Activated naive CD8-positive, alpha-beta T cell (primary cell): ENCODE measurements around the gene ARHGEF38.

Experiments
- H3K27ac Mint-ChIP-seq: one replicate; pipeline ENCODE4 v1.8.0; 2021; ENCODE audit warnings: mixed read lengths
- H3K27me3 Mint-ChIP-seq: one replicate; pipeline ENCODE4 v1.8.0; 2021; ENCODE audit warnings: mixed read lengths
- H3K36me3 Mint-ChIP-seq: one replicate; pipeline ENCODE4 v1.8.0; 2021; ENCODE audit warnings: mixed read lengths
- H3K4me1 Mint-ChIP-seq: one replicate; pipeline ENCODE4 v1.8.0; 2021; ENCODE audit warnings: low read depth, mixed read lengths
- H3K4me3 Mint-ChIP-seq: one replicate; pipeline ENCODE4 v1.8.0; 2021; ENCODE audit warnings: mild to moderate bottlenecking, mixed read lengths
- H3K9me3 Mint-ChIP-seq: one replicate; pipeline ENCODE4 v1.8.0; 2021; ENCODE audit warnings: low read depth, mixed read lengths

ARHGEF38 gene, protein sequence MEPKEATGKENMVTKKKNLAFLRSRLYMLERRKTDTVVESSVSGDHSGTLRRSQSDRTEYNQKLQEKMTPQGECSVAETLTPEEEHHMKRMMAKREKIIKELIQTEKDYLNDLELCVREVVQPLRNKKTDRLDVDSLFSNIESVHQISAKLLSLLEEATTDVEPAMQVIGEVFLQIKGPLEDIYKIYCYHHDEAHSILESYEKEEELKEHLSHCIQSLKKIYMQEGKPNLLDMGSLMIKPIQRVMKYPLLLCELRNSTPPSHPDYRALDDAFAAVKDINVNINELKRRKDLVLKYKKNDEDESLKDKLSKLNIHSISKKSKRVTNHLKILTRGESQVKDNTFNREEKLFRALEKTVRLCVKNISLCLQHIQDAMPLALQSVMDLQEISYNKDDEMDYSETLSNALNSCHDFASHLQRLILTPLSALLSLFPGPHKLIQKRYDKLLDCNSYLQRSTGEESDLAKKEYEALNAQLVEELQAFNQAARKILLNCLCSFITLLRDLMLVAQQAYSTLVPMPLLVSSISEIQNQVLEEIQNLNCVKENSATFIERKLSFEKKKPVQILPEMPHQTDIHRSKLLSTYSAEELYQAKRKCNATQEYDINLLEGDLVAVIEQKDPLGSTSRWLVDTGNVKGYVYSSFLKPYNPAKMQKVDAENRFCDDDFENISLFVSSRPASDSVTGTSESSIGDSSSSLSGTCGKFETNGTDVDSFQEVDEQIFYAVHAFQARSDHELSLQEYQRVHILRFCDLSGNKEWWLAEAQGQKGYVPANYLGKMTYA

GRCh38 chr4:105551965-105552746 is at the start of gene ARHGEF38:
Gene ARHGEF38, plus strand, starts transcription at chr4:105552620. Its CDS starts 146 bp downstream, at chr4:105552766.
- no peaks in the 10 kb centered on the region for H3K36me3 Mint-ChIP-seq
- no peak within 1 kb of the TSS for H3K4me3 Mint-ChIP-seq
- no peaks in the 10 kb centered on the region for H3K4me1 Mint-ChIP-seq
- H3K27me3 Mint-ChIP-seq: peaks cover 8% of the 10 kb centered on the region
- H3K27ac Mint-ChIP-seq: no peak within 1 kb of the TSS
- no peaks in the 10 kb centered on the region for H3K9me3 Mint-ChIP-seq

- no peak overlapping the region for H3K27ac Mint-ChIP-seq
- H3K9me3 Mint-ChIP-seq: no peaks in the 10 kb centered on the region
- no peaks in the 10 kb centered on the region for H3K4me1 Mint-ChIP-seq
- H3K36me3 Mint-ChIP-seq: no peaks in the 10 kb centered on the region
- no peaks in the 10 kb centered on the region for H3K27me3 Mint-ChIP-seq
- H3K4me3 Mint-ChIP-seq: no peak overlapping the region
Measured at GRCh38 chr4:105503484-105503883, 48.9 kb upstream of the ARHGEF38 start.

DNA sequence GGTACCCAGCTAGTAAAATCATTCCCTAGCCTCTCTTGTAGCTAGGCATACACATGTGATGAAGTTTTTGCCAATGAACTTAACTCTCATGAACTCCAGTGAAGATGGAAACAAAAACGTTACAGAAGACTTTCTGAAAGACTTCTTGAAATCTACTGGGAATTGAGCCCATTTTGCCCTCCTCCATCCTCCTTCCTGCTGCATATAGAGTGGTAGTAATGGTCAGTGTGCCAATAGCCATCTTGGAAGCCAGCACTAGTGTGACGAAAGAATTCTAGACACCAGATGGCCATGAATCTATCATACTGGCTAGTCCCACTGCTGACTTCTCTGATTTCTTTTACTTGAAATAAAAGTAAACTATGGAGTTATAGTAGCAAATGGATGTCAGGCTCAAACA is 47.7 kb upstream of the ARHGEF38 start:
- Mint-ChIP-seq H3K36me3 (no peaks in the 10 kb centered on the region), H3K27ac (no peak overlapping the region), H3K9me3 (no peaks in the 10 kb centered on the region), H3K4me3 (no peak overlapping the region), H3K4me1 (no peaks in the 10 kb centered on the region), H3K27me3 (no peaks in the 10 kb centered on the region)

GRCh38 chr4:105509291-105509690 is 43.1 kb upstream of the ARHGEF38 start:
- Mint-ChIP-seq H3K4me3 (no peak overlapping the region), H3K9me3 (no peaks in the 10 kb centered on the region), H3K36me3 (no peaks in the 10 kb centered on the region), H3K27me3 (peaks cover 4% of the 10 kb centered on the region), H3K4me1 (no peaks in the 10 kb centered on the region), H3K27ac (no peak overlapping the region)

GRCh38 chr4:105509714-105510113 is 42.7 kb upstream of the ARHGEF38 start:
- no peaks in the 10 kb centered on the region for H3K4me1 Mint-ChIP-seq
- H3K9me3 Mint-ChIP-seq: no peaks in the 10 kb centered on the region
- no peaks in the 10 kb centered on the region for H3K36me3 Mint-ChIP-seq
- peaks cover 4% of the 10 kb centered on the region for H3K27me3 Mint-ChIP-seq
- H3K4me3 Mint-ChIP-seq: no peak overlapping the region
- H3K27ac Mint-ChIP-seq: no peak overlapping the region

DNA sequence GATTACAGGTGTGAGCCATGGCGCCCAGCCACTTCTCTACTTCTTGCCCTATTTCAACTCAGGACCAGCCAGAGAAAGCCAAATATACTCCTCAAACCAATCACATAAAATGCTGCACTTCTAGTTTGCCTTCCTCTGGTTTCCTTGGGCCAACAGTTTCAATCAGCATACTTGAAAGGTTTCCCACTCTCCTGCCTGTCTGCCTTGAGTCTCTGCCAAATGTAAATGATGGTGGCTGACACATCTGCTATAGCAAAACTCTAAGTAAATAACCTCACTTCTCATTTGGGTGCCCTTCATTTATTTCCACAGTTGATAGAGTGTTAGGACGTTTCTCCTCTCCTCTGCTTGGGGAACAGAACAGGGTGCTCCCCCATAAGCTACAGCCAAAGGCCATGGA is 42.2 kb upstream of the ARHGEF38 start:
- Mint-ChIP-seq H3K4me3 (no peak overlapping the region), H3K4me1 (no peaks in the 10 kb centered on the region), H3K27me3 (peaks cover 4% of the 10 kb centered on the region), H3K27ac (no peak overlapping the region), H3K9me3 (no peaks in the 10 kb centered on the region), H3K36me3 (no peaks in the 10 kb centered on the region)

- Mint-ChIP-seq H3K36me3 (no peaks in the 10 kb centered on the region), H3K4me1 (no peaks in the 10 kb centered on the region), H3K27me3 (peaks cover 7% of the 10 kb centered on the region), H3K9me3 (peaks cover 3% of the 10 kb centered on the region), H3K4me3 (no peak overlapping the region), H3K27ac (no peak overlapping the region)
Measured at GRCh38 chr4:105520819-105521790, 31.3 kb upstream of the ARHGEF38 start.

- no peaks in the 10 kb centered on the region for H3K4me1 Mint-ChIP-seq
- H3K9me3 Mint-ChIP-seq: no peaks in the 10 kb centered on the region
- no peak overlapping the region for H3K4me3 Mint-ChIP-seq
- peaks cover 3% of the 10 kb centered on the region for H3K27me3 Mint-ChIP-seq
- no peaks in the 10 kb centered on the region for H3K36me3 Mint-ChIP-seq
- no peak overlapping the region for H3K27ac Mint-ChIP-seq
Measured at GRCh38 chr4:105526656-105527055, 25.8 kb upstream of the ARHGEF38 start.

DNA sequence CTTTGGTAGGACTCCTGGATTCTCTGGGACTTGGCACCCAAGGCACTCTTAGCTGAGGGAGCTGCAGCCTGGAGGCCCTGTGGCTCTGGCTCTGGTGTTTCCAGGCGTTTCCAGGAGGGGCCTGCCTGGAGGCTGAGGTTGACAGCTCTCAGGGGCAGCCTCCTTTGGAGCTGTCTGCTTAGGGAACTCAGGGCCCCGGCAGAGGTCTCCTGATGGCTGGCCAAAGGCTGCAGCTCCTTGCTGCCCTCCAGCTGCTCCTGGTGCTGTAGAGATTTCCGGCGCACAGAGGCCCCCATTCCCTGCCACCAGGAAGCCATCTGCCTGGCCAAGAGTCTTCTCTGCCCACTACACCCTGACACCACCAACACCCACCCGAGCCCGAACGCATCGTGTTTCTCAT is 25.3 kb upstream of the ARHGEF38 start:
- Mint-ChIP-seq H3K4me1 (no peaks in the 10 kb centered on the region), H3K4me3 (no peak overlapping the region), H3K27ac (no peak overlapping the region), H3K36me3 (no peaks in the 10 kb centered on the region), H3K27me3 (peaks cover 3% of the 10 kb centered on the region), H3K9me3 (no peaks in the 10 kb centered on the region)

- no peak overlapping the region for H3K4me3 Mint-ChIP-seq
- H3K36me3 Mint-ChIP-seq: no peaks in the 10 kb centered on the region
- H3K27ac Mint-ChIP-seq: no peak overlapping the region
- peaks cover 3% of the 10 kb centered on the region for H3K27me3 Mint-ChIP-seq
- peaks cover 4% of the 10 kb centered on the region for H3K4me1 Mint-ChIP-seq
- no peaks in the 10 kb centered on the region for H3K9me3 Mint-ChIP-seq
Measured at GRCh38 chr4:105536601-105537000, 15.8 kb upstream of the ARHGEF38 start.

DNA sequence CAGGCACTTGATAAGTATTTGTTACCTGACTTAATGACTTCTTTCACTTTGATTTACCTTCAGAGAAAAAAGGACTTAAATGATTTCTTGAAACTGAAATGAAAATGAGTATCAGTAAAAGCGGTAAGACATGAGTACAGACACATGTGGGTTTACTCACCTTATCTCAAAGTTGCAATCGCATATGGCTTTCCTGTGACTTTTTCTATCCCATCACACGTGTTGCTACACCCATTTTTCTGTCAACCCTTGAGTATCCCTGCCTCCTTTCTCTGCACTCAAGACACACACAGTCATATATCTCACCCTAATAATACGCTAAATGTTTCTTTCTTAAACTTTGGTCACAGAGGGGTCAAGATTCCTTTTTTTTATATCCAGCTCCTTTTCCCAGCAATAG is 11.0 kb upstream of the ARHGEF38 start:
- no peaks in the 10 kb centered on the region for H3K9me3 Mint-ChIP-seq
- H3K36me3 Mint-ChIP-seq: no peaks in the 10 kb centered on the region
- peaks cover 4% of the 10 kb centered on the region for H3K4me1 Mint-ChIP-seq

DNA sequence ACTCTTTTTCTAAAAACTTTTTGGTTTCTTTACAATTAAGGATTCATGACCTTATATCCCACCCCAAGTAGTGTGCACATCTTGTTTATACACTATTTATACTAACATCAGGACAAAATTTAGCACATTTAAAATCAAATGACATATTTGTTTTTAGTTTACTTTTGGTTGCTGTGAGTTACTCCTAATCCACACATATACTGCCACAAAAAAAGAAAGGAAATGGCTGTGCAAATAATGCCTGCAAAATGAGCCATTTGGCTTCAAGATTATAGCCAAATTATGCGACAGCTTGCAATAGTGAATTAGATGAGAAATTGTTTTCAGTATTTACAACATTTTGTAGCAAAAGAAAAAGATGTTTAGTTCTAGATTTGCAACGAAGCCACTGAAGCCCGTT is 10.4 kb upstream of the ARHGEF38 start:
- Mint-ChIP-seq H3K27me3 (peaks cover 2% of the 10 kb centered on the region), H3K9me3 (no peaks in the 10 kb centered on the region), H3K36me3 (no peaks in the 10 kb centered on the region), H3K4me3 (no peak overlapping the region), H3K4me1 (peaks cover 4% of the 10 kb centered on the region), H3K27ac (no peak overlapping the region)

More for the DNA sequence above, 11.0 kb upstream of the ARHGEF38 start:
- Mint-ChIP-seq H3K4me3 (no peak overlapping the region), H3K27me3 (peaks cover 4% of the 10 kb centered on the region), H3K27ac (no peak overlapping the region)

DNA sequence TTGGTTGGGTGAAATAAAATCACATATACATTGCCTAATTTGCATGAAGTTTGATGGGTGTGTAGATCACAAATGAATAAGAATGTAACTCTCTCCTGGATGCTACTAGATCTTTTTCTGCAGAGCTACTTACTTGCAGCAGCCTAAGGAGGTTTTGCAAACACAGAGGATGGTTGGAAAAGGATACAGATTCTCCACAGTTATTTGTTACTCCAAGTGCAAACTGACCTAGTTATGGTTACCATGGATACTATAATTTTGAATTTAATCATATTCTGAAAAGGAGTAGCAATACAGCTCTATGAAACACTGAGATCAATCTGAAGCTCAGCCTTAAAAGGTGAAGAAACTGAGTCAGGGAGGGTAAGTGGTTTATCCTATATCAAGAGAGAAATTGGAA is 9.1 kb upstream of the ARHGEF38 start:
- no peaks in the 10 kb centered on the region for H3K9me3 Mint-ChIP-seq

DNA sequence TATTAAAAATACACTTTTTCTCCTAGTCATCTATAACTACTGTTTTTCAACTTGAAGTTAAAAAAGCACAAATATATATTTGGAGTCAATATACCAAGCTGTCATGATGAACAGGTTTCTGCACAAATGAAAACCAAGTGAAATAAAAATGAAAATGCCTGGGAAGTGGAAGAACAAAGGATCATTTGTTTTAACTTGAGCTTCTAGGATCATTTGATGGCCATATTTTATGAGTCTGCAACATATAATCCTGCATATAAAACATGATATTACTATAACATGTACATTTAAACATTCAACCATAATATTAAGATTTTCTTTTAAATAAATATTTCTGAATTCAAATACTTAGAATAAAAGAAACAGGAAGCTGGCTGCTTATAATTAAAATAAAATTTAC is 8.5 kb upstream of the ARHGEF38 start:
- Mint-ChIP-seq H3K9me3 (no peaks in the 10 kb centered on the region), H3K27ac (no peak overlapping the region), H3K4me3 (no peak overlapping the region), H3K36me3 (no peaks in the 10 kb centered on the region), H3K27me3 (peaks cover 3% of the 10 kb centered on the region), H3K4me1 (peaks cover 4% of the 10 kb centered on the region)

More for the DNA sequence above, 9.1 kb upstream of the ARHGEF38 start:
- H3K36me3 Mint-ChIP-seq: no peaks in the 10 kb centered on the region
- no peak overlapping the region for H3K27ac Mint-ChIP-seq
- H3K27me3 Mint-ChIP-seq: peaks cover 3% of the 10 kb centered on the region
- H3K4me3 Mint-ChIP-seq: no peak overlapping the region
- peaks cover 4% of the 10 kb centered on the region for H3K4me1 Mint-ChIP-seq
